ENCODE results near the gene VAV2.

Gene VAV2

GRCh38 chr9:133971981-133972941, 19.9 kb downstream of the VAV2 start:
- peak overlapping the region; percentile 30 for H3K27ac ChIP-seq
- TF ChIP-seq CTCF (conservative IDR thresholded peaks at IDR 0.05) = no peak

- peak overlapping the region; percentile 30 for H3K27ac ChIP-seq
- TF ChIP-seq CTCF (conservative IDR thresholded peaks at IDR 0.05) = no peak
Observed at GRCh38 chr9:133971121-133971951, 20.8 kb downstream of the VAV2 start.

GRCh38 chr9:133970581-133971058, 21.5 kb downstream of the VAV2 start:
- no peak for TF ChIP-seq CTCF (conservative IDR thresholded peaks at IDR 0.05)

GRCh38 chr9:133969681-133970580, 22.2 kb downstream of the VAV2 start:
- TF ChIP-seq CTCF (conservative IDR thresholded peaks at IDR 0.05) = no peak
- H3K27ac ChIP-seq = no peak overlapping the region

More at GRCh38 chr9:133970581-133971058, 21.5 kb downstream of the VAV2 start:
- no peak overlapping the region for H3K27ac ChIP-seq

GRCh38 chr9:133968966-133969617, 23.0 kb downstream of the VAV2 start:
- no peak overlapping the region for H3K27ac ChIP-seq

More at GRCh38 chr9:133968966-133969617, 23.0 kb downstream of the VAV2 start:
- no peak for TF ChIP-seq CTCF (conservative IDR thresholded peaks at IDR 0.05)

Measured in VCaP (cell line).